HEK293 (cell line): ENCODE data around the gene CLTB.

ENCODE experiments used
- CTCF ChIA-PET: fragments of 350-600 bp; formaldehyde crosslinking; extraction: SDS; loops from one replicate; lab custom pipeline; 2021; ENCODE audit warnings: antibody characterized with exemption; lab: Yijun Ruan, JAX
- POLR2A ChIA-PET: fragments of 300-600 bp; formaldehyde crosslinking; extraction: SDS; loops from one replicate; lab custom pipeline; 2020; ENCODE audit warnings: antibody characterized with exemption, inconsistent platforms; lab: Yijun Ruan, JAX
- H3K27ac ChIP-seq: fragments of 200-500 bp; sonication (Bioruptor generic); 2 replicates; pipeline ENCODE4 v1.5.1; 2014; ENCODE audit warnings: low read depth, low read length, control low read depth, inconsistent platforms; ENCODE audit errors: extremely low read depth
- H3K36me3 ChIP-seq, 2 experiments: fragments of 200-500 bp in 1 of 2; sonication (Bioruptor generic) in 1 of 2; 1 replicate in 1 of 2; 2 replicates in 1 of 2; pipeline ENCODE4 v1.5.1; 2014 to 2017; ENCODE audit warnings: inconsistent platforms in 2 of 2, low read length in 2 of 2; ENCODE audit not compliant: control insufficient read depth in 2 of 2, insufficient read depth in 1 of 2
- H3K4me1 ChIP-seq: fragments of 200-500 bp; sonication (Bioruptor generic); 2 replicates; pipeline ENCODE4 v1.5.1; 2014; ENCODE audit warnings: mild to moderate bottlenecking, low read length, inconsistent platforms; ENCODE audit not compliant: control insufficient read depth, insufficient read depth
- H3K4me3 ChIP-seq: 2 replicates; pipeline ENCODE4 v1.5.1; 2011; ENCODE audit warnings: low read depth, mild to moderate bottlenecking, control low read depth, low read length, moderate library complexity
- H3K9me3 ChIP-seq: fragments of 200-500 bp; sonication (Bioruptor generic); 2 replicates; pipeline ENCODE4 v1.5.1; 2014; ENCODE audit warnings: low read depth, low read length, inconsistent platforms; ENCODE audit not compliant: control insufficient read depth, insufficient read depth
- AEBP2 ChIP-seq: fragments of 450-650 bp; formaldehyde crosslinking; IDR thresholded peaks from 2 replicates; pipeline ENCODE4 v1.5.1; 2016; ENCODE audit warnings: missing biosample characterization, missing genetic modification characterization, borderline replicate concordance
- ATF2 ChIP-seq: fragments of 450-650 bp; formaldehyde crosslinking; IDR thresholded peaks from 2 replicates; pipeline ENCODE4 v1.5.1; 2016; ENCODE audit warnings: missing biosample characterization, missing genetic modification characterization, low read depth
- BCL6B ChIP-seq: fragments of 450-650 bp; formaldehyde crosslinking; IDR thresholded peaks from 2 replicates; pipeline ENCODE4 v1.5.1; 2017; ENCODE audit warnings: missing biosample characterization, missing genetic modification characterization
- KLF7 ChIP-seq: fragments of 450-650 bp; formaldehyde crosslinking; IDR thresholded peaks from 2 replicates; pipeline ENCODE4 v1.5.1; 2016; ENCODE audit warnings: missing biosample characterization, missing genetic modification characterization, borderline replicate concordance
- KLF9 ChIP-seq: fragments of 450-650 bp; formaldehyde crosslinking; IDR thresholded peaks from 2 replicates; pipeline ENCODE4 v1.5.1; 2016; ENCODE audit warnings: missing biosample characterization, missing genetic modification characterization, low read depth
- MZF1 ChIP-seq: fragments of 450-650 bp; formaldehyde crosslinking; IDR thresholded peaks from 2 replicates; pipeline ENCODE4 v1.5.1; 2017; ENCODE audit warnings: missing biosample characterization, missing genetic modification characterization, borderline replicate concordance
- PRDM10 ChIP-seq: fragments of 450-650 bp; formaldehyde crosslinking; IDR thresholded peaks from 2 replicates; pipeline ENCODE4 v1.5.1; 2016; ENCODE audit warnings: missing biosample characterization, missing genetic modification characterization
- ZFP3 ChIP-seq: fragments of 450-650 bp; formaldehyde crosslinking; IDR thresholded peaks from 2 replicates; pipeline ENCODE4 v1.5.1; 2016; ENCODE audit warnings: low read depth, missing biosample characterization, missing genetic modification characterization
- ZFP37 ChIP-seq: fragments of 450-650 bp; formaldehyde crosslinking; IDR thresholded peaks from 2 replicates; pipeline ENCODE4 v1.5.1; 2016; ENCODE audit warnings: missing biosample characterization, missing genetic modification characterization
- ZNF132 ChIP-seq: fragments of 450-650 bp; formaldehyde crosslinking; IDR thresholded peaks from 2 replicates; pipeline ENCODE4 v1.5.1; 2017; ENCODE audit warnings: missing biosample characterization, missing genetic modification characterization, borderline replicate concordance
- ZNF175 ChIP-seq: fragments of 450-650 bp; formaldehyde crosslinking; IDR thresholded peaks from 2 replicates; pipeline ENCODE4 v1.5.1; 2016; ENCODE audit warnings: missing biosample characterization, missing genetic modification characterization
- ZNF184 ChIP-seq: fragments of 450-650 bp; IDR thresholded peaks from 2 replicates; pipeline ENCODE4 v1.5.1; 2018; ENCODE audit warnings: missing biosample characterization, mild to moderate bottlenecking, missing genetic modification characterization
- ZNF2 ChIP-seq: fragments of 450-650 bp; formaldehyde crosslinking; IDR thresholded peaks from 2 replicates; pipeline ENCODE4 v1.5.1; 2016; ENCODE audit warnings: missing biosample characterization, missing genetic modification characterization
- ZNF202 ChIP-seq: fragments of 450-650 bp; formaldehyde crosslinking; IDR thresholded peaks from 2 replicates; pipeline ENCODE4 v1.5.1; 2016; ENCODE audit warnings: missing biosample characterization, missing genetic modification characterization, borderline replicate concordance
- ZNF248 ChIP-seq: fragments of 450-650 bp; formaldehyde crosslinking; IDR thresholded peaks from 2 replicates; pipeline ENCODE4 v1.5.1; 2017; ENCODE audit warnings: missing biosample characterization, missing genetic modification characterization
- ZNF274 ChIP-seq, 2 experiments: fragments of 200-500 bp in 1 of 2; fragments of 450-650 bp in 1 of 2; sonication (Bioruptor generic) in 1 of 2; formaldehyde crosslinking in 1 of 2; IDR thresholded peaks; 2 replicates each; pipeline versions ENCODE4 v1.5.1 to v1.6.1; 2014 to 2016; ENCODE audit warnings: borderline replicate concordance in 1 of 2, inconsistent platforms in 1 of 2, low read length in 1 of 2, missing biosample characterization in 1 of 2, missing genetic modification characterization in 1 of 2
- ZNF423 ChIP-seq: fragments of 450-650 bp; formaldehyde crosslinking; IDR thresholded peaks from 2 replicates; pipeline ENCODE4 v1.5.1; 2016; ENCODE audit warnings: missing biosample characterization, missing genetic modification characterization
- ZNF426 ChIP-seq: fragments of 450-650 bp; formaldehyde crosslinking; IDR thresholded peaks from 2 replicates; pipeline ENCODE4 v1.5.1; 2017; ENCODE audit warnings: missing biosample characterization, missing genetic modification characterization, mild to moderate bottlenecking, inconsistent platforms, moderate library complexity
- ZNF626 ChIP-seq: fragments of 450-650 bp; sonication (Bioruptor Pico); formaldehyde crosslinking; IDR thresholded peaks from 2 replicates; pipeline ENCODE4 v1.5.1; 2018; ENCODE audit warnings: missing biosample characterization, missing genetic modification characterization, inconsistent platforms
- ZNF639 ChIP-seq: fragments of 450-650 bp; formaldehyde crosslinking; IDR thresholded peaks from 2 replicates; pipeline ENCODE4 v1.5.1; 2016; ENCODE audit warnings: missing biosample characterization, missing genetic modification characterization
- ZNF664 ChIP-seq: fragments of 450-650 bp; formaldehyde crosslinking; IDR thresholded peaks from 2 replicates; pipeline ENCODE4 v1.5.1; 2016; ENCODE audit warnings: missing biosample characterization, missing genetic modification characterization
- ZNF677 ChIP-seq: fragments of 450-650 bp; IDR thresholded peaks from 2 replicates; pipeline ENCODE4 v1.5.0; 2018; ENCODE audit warnings: missing biosample characterization, mild to moderate bottlenecking, missing genetic modification characterization, moderate library complexity
- ZNF747 ChIP-seq: fragments of 450-650 bp; formaldehyde crosslinking; IDR thresholded peaks from 2 replicates; pipeline ENCODE4 v1.5.1; 2016; ENCODE audit warnings: missing biosample characterization, missing genetic modification characterization
- ZNF830 ChIP-seq: fragments of 450-650 bp; IDR thresholded peaks from 2 replicates; pipeline ENCODE4 v1.5.0; 2018; ENCODE audit warnings: missing biosample characterization, missing genetic modification characterization, low read depth, mild to moderate bottlenecking, moderate library complexity
- ZNF843 ChIP-seq: fragments of 450-650 bp; formaldehyde crosslinking; IDR thresholded peaks from 2 replicates; pipeline ENCODE4 v1.5.1; 2016; ENCODE audit warnings: missing biosample characterization, missing genetic modification characterization
- ZSCAN5A ChIP-seq: fragments of 450-650 bp; formaldehyde crosslinking; IDR thresholded peaks from 2 replicates; pipeline ENCODE4 v1.5.1; 2016; ENCODE audit warnings: missing biosample characterization, missing genetic modification characterization

CLTB gene

GRCh38 chr5:176365351-176366231 lies 50.7 kb downstream of the CLTB start, which contains the start of gene ARL10:
ARL10 (plus strand) TSS chr5:176365487; CDS start chr5:176365564, 77 bp downstream.
- H3K4me3 ChIP-seq, result peak within 1 kb of the TSS; percentile 60
- no peaks in the 10 kb centered on the region for H3K9me3 ChIP-seq
- H3K36me3 ChIP-seq, result peaks cover 4 to 37% of the 10 kb centered on the region in 2 experiments; a peak in 2 of 3 replicates
- peak within 1 kb of the TSS; percentile 60; the same call in 1 of the 2 replicates for H3K27ac ChIP-seq
- ChIA-PET POLR2A (no interaction called here), CTCF (no interaction called here)
- H3K4me1 ChIP-seq, result no peaks in the 10 kb centered on the region
- TF ChIP-seq ZNF639 (tag by site-specific recombination), result no peak
- TF ChIP-seq ZFP3 (tag by site-specific recombination), result no peak
- no peak for TF ChIP-seq MZF1 (tag by site-specific recombination)
- TF ChIP-seq ZFP37, result no peak
- TF ChIP-seq ZNF175 (tag by site-specific recombination), result no peak
- TF ChIP-seq ZNF626, result no peak
- TF ChIP-seq ZSCAN5A, result no peak
- TF ChIP-seq BCL6B, result no peak
- no peak for TF ChIP-seq ZNF664 (tag by site-specific recombination)
- no peak for TF ChIP-seq ZNF830 (tag by site-specific recombination)
- no peak for TF ChIP-seq ZNF184 (tag by site-specific recombination)
- TF ChIP-seq ZNF747, result no peak
- no peak for TF ChIP-seq KLF7 (tag by site-specific recombination)
- TF ChIP-seq ZNF202 (tag by site-specific recombination), result no peak
- no peak for TF ChIP-seq ZNF248 (tag by site-specific recombination)
- no peak for TF ChIP-seq ZNF423 (tag by site-specific recombination)
- no peak for TF ChIP-seq ZNF426 (tag by site-specific recombination)
- TF ChIP-seq ZNF843 (tag by site-specific recombination), result no peak
- TF ChIP-seq ZNF2 (tag by site-specific recombination), result no peak
- no peak for TF ChIP-seq ATF2 (tag by site-specific recombination)
- no peak for TF ChIP-seq ZNF677
- no peak for TF ChIP-seq PRDM10
- peak; percentile 53; the same call in 1 of the 2 replicates for TF ChIP-seq KLF9 (tag by site-specific recombination)
- TF ChIP-seq AEBP2 (tag by site-specific recombination), result no peak
- TF ChIP-seq ZNF274 (IDR thresholded peaks at IDR 0.05; ENCODE audit: low read length), result no peak
- TF ChIP-seq ZNF274 (tag by site-specific recombination; IDR thresholded peaks at IDR 0.05; ENCODE audit: borderline replicate concordance), result no peak
- TF ChIP-seq ZNF132 (tag by site-specific recombination), result no peak
